IMR-90 (cell line): ENCODE results near the gene ANOS1. TPM values are rescaled to one million over a fixed set of nuclear protein-coding genes. Genes with fewer than 3 reads are reported as not detected.

ENCODE experiments used
- ATAC-seq: fragments of 200-7000 bp; cut with Tn5 transposase; 2 replicates; pipeline ENCODE4 v1.9.1; 2020; ENCODE audit warnings: low read depth, mild to moderate bottlenecking, moderate library complexity
- BruUV-seq: library from RNA; stranded (reverse); fragments of 400-500 nt; replicated peaks from 2 replicates; lab custom pipeline; 2021; lab: Mats Ljungman, UMichigan
- CTCF ChIA-PET: fragments of 300-600 bp; formaldehyde crosslinking; extraction: SDS; loops from one replicate; lab custom pipeline; 2021; ENCODE audit warnings: antibody characterized with exemption; lab: Yijun Ruan, JAX
- POLR2A ChIA-PET: fragments of 300-600 bp; sonication (Branson Sonifier 250); formaldehyde crosslinking; loops from one replicate; lab custom pipeline; 2022; ENCODE audit warnings: antibody characterized with exemption; ENCODE audit not compliant: unreplicated experiment; lab: Charles Lee
- DNase-seq: peaks from one replicate; pipeline ENCODE4 v3.0.0; 2013
- H2AFZ ChIP-seq: replicated peaks from 2 replicates; pipeline ENCODE3; 2013; ENCODE audit warnings: low read length, mild to moderate bottlenecking; ENCODE audit not compliant: poor library complexity
- H2AK5ac ChIP-seq: 2 replicates; pipeline ENCODE4 v1.6.1; 2013; ENCODE audit warnings: low read depth, low read length, inconsistent platforms
- H2AK9ac ChIP-seq: replicated peaks from 2 replicates; pipeline ENCODE3; 2013; ENCODE audit warnings: mild to moderate bottlenecking, low read depth, low read length, moderate library complexity; ENCODE audit not compliant: poor library complexity
- H2BK120ac ChIP-seq: 2 replicates; pipeline ENCODE4 v1.6.1; 2013; ENCODE audit warnings: low read depth, low read length, inconsistent platforms
- H2BK15ac ChIP-seq: 3 replicates; pipeline ENCODE4 v1.6.1; 2013; ENCODE audit warnings: low read depth, low read length, inconsistent platforms
- H2BK20ac ChIP-seq: 2 replicates; pipeline ENCODE4 v1.6.1; 2013; ENCODE audit warnings: low read depth, mild to moderate bottlenecking, inconsistent platforms, low read length, moderate library complexity
- H2BK5ac ChIP-seq: 2 replicates; pipeline ENCODE4 v1.6.1; 2013; ENCODE audit warnings: mild to moderate bottlenecking, low read depth, low read length, inconsistent platforms; ENCODE audit not compliant: poor library complexity, severe bottlenecking
- H3K14ac ChIP-seq: replicated peaks from 2 replicates; pipeline ENCODE4 v1.6.1; 2013; ENCODE audit warnings: low read depth, low read length, inconsistent platforms
- H3K18ac ChIP-seq: 2 replicates; pipeline ENCODE4 v1.6.1; 2013; ENCODE audit warnings: low read depth, low read length, control low read depth
- H3K23ac ChIP-seq: 2 replicates; pipeline ENCODE4 v1.6.1; 2013; ENCODE audit warnings: low read depth, low read length, inconsistent platforms
- H3K27ac ChIP-seq: 2 replicates; pipeline ENCODE4 v1.5.1; 2013; ENCODE audit warnings: mild to moderate bottlenecking, control low read depth, low read length; ENCODE audit not compliant: insufficient read depth
- H3K27me3 ChIP-seq: 2 replicates; pipeline ENCODE4 v1.6.1; 2013; ENCODE audit warnings: low read length; ENCODE audit not compliant: control insufficient read depth, insufficient read depth
- H3K36me3 ChIP-seq: 2 replicates; pipeline ENCODE4 v1.6.1; 2013; ENCODE audit warnings: low read length, mixed read lengths; ENCODE audit not compliant: control insufficient read depth, insufficient read depth
- H3K4ac ChIP-seq: 2 replicates; pipeline ENCODE4 v1.6.1; 2013; ENCODE audit warnings: low read depth, low read length, inconsistent platforms
- H3K4me1 ChIP-seq: 2 replicates; pipeline ENCODE4 v1.6.1; 2013; ENCODE audit warnings: low read length, mixed read lengths; ENCODE audit not compliant: control insufficient read depth, insufficient read depth
- H3K4me2 ChIP-seq: 2 replicates; pipeline ENCODE4 v1.6.1; 2013; ENCODE audit warnings: low read depth, mild to moderate bottlenecking, control low read depth, low read length, moderate library complexity
- H3K4me3 ChIP-seq: 2 replicates; pipeline ENCODE4 v1.5.1; 2013; ENCODE audit warnings: low read depth, mild to moderate bottlenecking, control low read depth, low read length, moderate library complexity; ENCODE audit not compliant: insufficient read depth
- H3K56ac ChIP-seq: 2 replicates; pipeline ENCODE4 v1.6.1; 2013; ENCODE audit warnings: low read length, inconsistent platforms; ENCODE audit not compliant: insufficient read depth; ENCODE audit errors: extremely low read depth
- H3K79me1 ChIP-seq, 2 experiments: 2 replicates each; pipeline ENCODE4 v1.6.1; 2013; ENCODE audit warnings: low read length in 2 of 2, inconsistent platforms in 1 of 2, low read depth in 1 of 2
- H3K9ac ChIP-seq: 2 replicates; pipeline ENCODE4 v1.6.1; 2013; ENCODE audit warnings: low read depth, low read length, control low read depth
- H3K9me1 ChIP-seq: 2 replicates; pipeline ENCODE4 v1.6.1; 2013; ENCODE audit warnings: low read length, inconsistent platforms; ENCODE audit not compliant: insufficient read depth
- H3K9me3 ChIP-seq: 2 replicates; pipeline ENCODE4 v1.6.1; 2013; ENCODE audit warnings: low read length; ENCODE audit not compliant: control insufficient read depth, insufficient read depth
- H4K20me1 ChIP-seq: 2 replicates; pipeline ENCODE4 v1.6.1; 2013; ENCODE audit warnings: low read length, inconsistent platforms; ENCODE audit not compliant: insufficient read depth
- H4K5ac ChIP-seq: 2 replicates; pipeline ENCODE4 v1.6.1; 2013; ENCODE audit warnings: mild to moderate bottlenecking, low read depth, low read length, control low read depth
- H4K8ac ChIP-seq, 2 experiments: 2 replicates each; pipeline ENCODE4 v1.6.1; 2013; ENCODE audit warnings: low read depth in 2 of 2, low read length in 2 of 2, control low read depth in 1 of 2, inconsistent platforms in 1 of 2
- H4K91ac ChIP-seq: 2 replicates; pipeline ENCODE4 v1.6.1; 2013; ENCODE audit warnings: low read depth, low read length, inconsistent platforms; ENCODE audit not compliant: insufficient read depth
- BHLHE40 ChIP-seq: fragments of 150-350 bp; IDR thresholded peaks from 2 replicates; pipeline ENCODE4 v1.6.1; 2016; ENCODE audit warnings: mild to moderate bottlenecking, low read depth, low read length
- CEBPB ChIP-seq: IDR thresholded peaks from 2 replicates; pipeline ENCODE4 v1.6.1; 2012; ENCODE audit warnings: low read depth, low read length, improper control_type of control experiment
- CHD1 ChIP-seq: IDR thresholded peaks from 2 replicates; pipeline ENCODE4 v1.6.1; 2012; ENCODE audit warnings: low read depth, low read length, improper control_type of control experiment
- ELK1 ChIP-seq: fragments of 150-350 bp; IDR thresholded peaks from 2 replicates; pipeline ENCODE4 v1.6.1; 2016; ENCODE audit warnings: low read depth, mild to moderate bottlenecking, low read length, moderate library complexity, borderline replicate concordance
- FOS ChIP-seq: fragments of 150-350 bp; IDR thresholded peaks from 2 replicates; pipeline ENCODE4 v1.6.1; 2016; ENCODE audit warnings: low read depth, low read length
- MAZ ChIP-seq: IDR thresholded peaks from 2 replicates; pipeline ENCODE4 v1.6.1; 2012; ENCODE audit warnings: low read depth, mild to moderate bottlenecking, low read length, improper control_type of control experiment, moderate library complexity, borderline replicate concordance
- MXI1 ChIP-seq: IDR thresholded peaks from 2 replicates; pipeline ENCODE4 v1.6.1; 2012; ENCODE audit warnings: low read depth, mild to moderate bottlenecking, low read length, moderate library complexity, borderline replicate concordance
- NFE2L2 ChIP-seq: fragments of 150-350 bp; IDR thresholded peaks from 2 replicates; pipeline ENCODE4 v1.6.1; 2016; ENCODE audit warnings: low read depth, mild to moderate bottlenecking, low read length
- POLR2A ChIP-seq: IDR thresholded peaks from 2 replicates; pipeline ENCODE4 v1.6.1; 2012; ENCODE audit warnings: mild to moderate bottlenecking, low read depth, low read length
- RAD21 ChIP-seq: IDR thresholded peaks from 2 replicates; pipeline ENCODE4 v1.6.1; 2012; ENCODE audit warnings: low read length, improper control_type of control experiment
- RCOR1 ChIP-seq: IDR thresholded peaks from 2 replicates; pipeline ENCODE4 v1.6.1; 2012; ENCODE audit warnings: mild to moderate bottlenecking, low read length, improper control_type of control experiment; ENCODE audit not compliant: insufficient replicate concordance
- RFX5 ChIP-seq: IDR thresholded peaks from 2 replicates; pipeline ENCODE4 v1.8.0; 2012; ENCODE audit warnings: low read depth, mild to moderate bottlenecking, low read length, moderate library complexity
- SMC3 ChIP-seq: fragments of 150-350 bp; IDR thresholded peaks from 2 replicates; pipeline ENCODE4 v1.6.1; 2016; ENCODE audit warnings: low read depth, mild to moderate bottlenecking, antibody characterized with exemption, low read length, moderate library complexity
- USF2 ChIP-seq: fragments of 150-350 bp; IDR thresholded peaks from 2 replicates; pipeline ENCODE4 v1.6.1; 2017; ENCODE audit warnings: mild to moderate bottlenecking, antibody characterized with exemption, low read length, low read depth
- WGBS, 2 experiments: methylation state at CpG; one replicate each; pipeline versions ENCODE4 v1.1.5 to v1.1.7; 2013; ENCODE audit warnings: missing lambda C conversion rate in 2 of 2; ENCODE audit not compliant: insufficient read length in 1 of 2; ENCODE audit errors: extremely low coverage in 2 of 2; 5-methylcytosine and 5-hydroxymethylcytosine counted together
- dilution Hi-C: fragments of 300-500 bp; cut with HindIII; formaldehyde crosslinking; loops from one replicate; pipeline ENCODE4 v1.14.3; 2018; ENCODE audit warnings: low sequenced_read_pairs; ENCODE audit not compliant: unreplicated experiment
- in situ Hi-C: fragments of 300-500 bp; cut with MboI; formaldehyde crosslinking; loops from 3 replicates; pipeline ENCODE4 v1.14.3; 2019; ENCODE audit warnings: low sequenced_read_pairs, inconsistent platforms, mixed read lengths
- intact Hi-C: fragments of 100-400 bp; cut with micrococcal nuclease; formaldehyde crosslinking; loops from 2 replicates; pipeline ENCODE4 v1.10.0; 2022
- polyA plus RNA-seq, 3 experiments: library from polyadenylated mRNA; depleted of rRNA; stranded (reverse); fragments of >200 nt; gene quantifications; 2 replicates each; pipeline ENCODE4 v1.2.3, GENCODE V29; 2012; ENCODE audit warnings: low replicate concordance in 1 of 3
- total RNA-seq: library from RNA; depleted of rRNA; stranded (reverse); fragments of >200 nt; gene quantifications from 2 replicates; pipeline ENCODE4 v1.2.3, GENCODE V29; 2012
- TF ChIP-seq, protein P1 (sequence below): conservative IDR thresholded peaks from 2 replicates; pipeline ENCODE4 v1.5.1; 2012; ENCODE audit warnings: mild to moderate bottlenecking, low read depth, low read length, improper control_type of control experiment

The ANOS1 gene
- total and polyA plus RNA-seq, 2 of the 4 experiments (the other 2 are of a cell fraction), result under 0.01 to 0.17 TPM

- intact Hi-C loops (loop anchor here (1.0 kb wide), 1 partner anchor 742 kb away; no protein-coding TSS in a partner anchor), dilution Hi-C loops (no loop called here), in situ Hi-C loops (loop anchor here (10.0 kb wide), 1 partner anchor 743 kb away; no protein-coding TSS in a partner anchor)
- Histone ChIP-seq H3K79me1 (no peaks in the 10 kb centered on the region), H2BK120ac (no peak overlapping the region), H3K9me3 (no peaks in the 10 kb centered on the region), H2BK5ac (no peak overlapping the region), H3K18ac (no peak overlapping the region), H3K9me1 (no peaks in the 10 kb centered on the region), H2AK9ac (no peak overlapping the region), H4K20me1 (no peaks in the 10 kb centered on the region), H3K4ac (no peak overlapping the region), H4K91ac (no peak overlapping the region), H3K9ac (no peak overlapping the region), H3K4me1 (no peaks in the 10 kb centered on the region), H2AFZ (no peak overlapping the region), H2BK20ac (no peak overlapping the region), H4K8ac (no peak overlapping the region), H3K36me3 (no peaks in the 10 kb centered on the region), H3K14ac (no peak overlapping the region), H3K27me3 (peaks cover 4% of the 10 kb centered on the region), H2AK5ac (no peak overlapping the region), H3K56ac (no peak overlapping the region), H3K27ac (no peak overlapping the region), H3K23ac (no peak overlapping the region), H4K5ac (no peak overlapping the region), H3K4me2 (no peak overlapping the region), H3K4me3 (no peak overlapping the region), H2BK15ac (no peak overlapping the region)
- BruUV-seq, result no TSS peak
- TF ChIP-seq NFE2L2, result no peak
- TF ChIP-seq MXI1, result no peak
- TF ChIP-seq USF2, result no peak
- TF ChIP-seq CHD1, result no peak
- TF ChIP-seq ELK1, result no peak
- TF ChIP-seq RAD21, result no peak
- TF ChIP-seq RFX5, result no peak
- TF ChIP-seq POLR2A, result no peak
- no peak for TF ChIP-seq BHLHE40
- no peak for TF ChIP-seq SMC3
- TF ChIP-seq CEBPB, result no peak
- no peak for TF ChIP-seq FOS
- TF ChIP-seq MAZ, result no peak
- TF ChIP-seq RCOR1, result no peak
- TF ChIP-seq, protein P1, sequence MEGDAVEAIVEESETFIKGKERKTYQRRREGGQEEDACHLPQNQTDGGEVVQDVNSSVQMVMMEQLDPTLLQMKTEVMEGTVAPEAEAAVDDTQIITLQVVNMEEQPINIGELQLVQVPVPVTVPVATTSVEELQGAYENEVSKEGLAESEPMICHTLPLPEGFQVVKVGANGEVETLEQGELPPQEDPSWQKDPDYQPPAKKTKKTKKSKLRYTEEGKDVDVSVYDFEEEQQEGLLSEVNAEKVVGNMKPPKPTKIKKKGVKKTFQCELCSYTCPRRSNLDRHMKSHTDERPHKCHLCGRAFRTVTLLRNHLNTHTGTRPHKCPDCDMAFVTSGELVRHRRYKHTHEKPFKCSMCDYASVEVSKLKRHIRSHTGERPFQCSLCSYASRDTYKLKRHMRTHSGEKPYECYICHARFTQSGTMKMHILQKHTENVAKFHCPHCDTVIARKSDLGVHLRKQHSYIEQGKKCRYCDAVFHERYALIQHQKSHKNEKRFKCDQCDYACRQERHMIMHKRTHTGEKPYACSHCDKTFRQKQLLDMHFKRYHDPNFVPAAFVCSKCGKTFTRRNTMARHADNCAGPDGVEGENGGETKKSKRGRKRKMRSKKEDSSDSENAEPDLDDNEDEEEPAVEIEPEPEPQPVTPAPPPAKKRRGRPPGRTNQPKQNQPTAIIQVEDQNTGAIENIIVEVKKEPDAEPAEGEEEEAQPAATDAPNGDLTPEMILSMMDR, result no peak
- ATAC-seq (no peak), DNase-seq (no peak)
- WGBS, 2 experiments, result no CpG with 5 or more reads among the region's 9 CpGs
- ChIA-PET POLR2A (no interaction called here), CTCF (interaction anchor here (0.6 to 1.3 kb wide), 5 partner anchors 9 to 759 kb away, joined by 3 to 5 read pairs (median 3); no protein-coding TSS in a partner anchor)
Observed at GRCh38 chrX:8737883-8738282, 5.9 kb upstream of the ANOS1 start.
